Measurements from ENCODE around the gene AKT2.

The AKT2 gene

GRCh38 chr19:40315812-40316470, 30.8 kb upstream of the AKT2 start:
- H2AFZ ChIP-seq (ENCODE audit: insufficient read depth, low read length, poor library complexity), result no peak overlapping the region
- H3K9me3 ChIP-seq (ENCODE audit: insufficient read depth, low read depth, low read length), result no peaks in the 10 kb centered on the region
- WGBS (ENCODE audit: extremely low coverage, insufficient coverage, insufficient read length), result no CpG with 5 or more reads among the region's 5 CpGs
- no peaks in the 10 kb centered on the region for H3K4me1 ChIP-seq (ENCODE audit: control insufficient read depth in 1 of 2, insufficient read depth in 2 of 2, low read length in 2 of 2)
- no peak overlapping the region for H3K18ac ChIP-seq (ENCODE audit: low read length)
- no peak overlapping the region for H2AK5ac ChIP-seq (ENCODE audit: low read length)
- H2BK12ac ChIP-seq (ENCODE audit: low read length), result no peak overlapping the region
- no peak overlapping the region for H3K9ac ChIP-seq (ENCODE audit: low read length)
- no peak for DNase-seq
- H3K36me3 ChIP-seq (ENCODE audit: control insufficient read depth in 1 of 2, insufficient read depth in 2 of 2, low read length in 2 of 2), result peaks cover 21 to 23% of the 10 kb centered on the region in 2 experiments
- H3K79me2 ChIP-seq (ENCODE audit: control insufficient read depth, insufficient read depth, low read length, poor library complexity), result no peaks in the 10 kb centered on the region
- H3K4me2 ChIP-seq (ENCODE audit: low read length), result no peak overlapping the region
- no peak overlapping the region for H4K12ac ChIP-seq (ENCODE audit: low read depth, low read length)
- H2BK120ac ChIP-seq (ENCODE audit: insufficient read depth, low read length, poor library complexity), result no peak overlapping the region
- no peaks in the 10 kb centered on the region for H3K27me3 ChIP-seq (ENCODE audit: insufficient read depth, low read length)
- no peak overlapping the region for H2BK5ac ChIP-seq (ENCODE audit: low read depth, low read length, poor library complexity)
- H3K27ac ChIP-seq (ENCODE audit: low read depth, low read length), result no peak overlapping the region
- no peak overlapping the region for H4K8ac ChIP-seq (ENCODE audit: low read depth, low read length)
- no peaks in the 10 kb centered on the region for H3K79me1 ChIP-seq (ENCODE audit: low read length)
- no peak overlapping the region for H3K4me3 ChIP-seq (ENCODE audit: low read depth, low read length)
- H4K91ac ChIP-seq (ENCODE audit: low read depth, low read length), result no peak overlapping the region
- H3K4ac ChIP-seq (ENCODE audit: low read depth, low read length), result no peak overlapping the region
- no peak overlapping the region for H3K14ac ChIP-seq (ENCODE audit: low read length)
- H3K23ac ChIP-seq (ENCODE audit: low read length), result no peak overlapping the region

DNA sequence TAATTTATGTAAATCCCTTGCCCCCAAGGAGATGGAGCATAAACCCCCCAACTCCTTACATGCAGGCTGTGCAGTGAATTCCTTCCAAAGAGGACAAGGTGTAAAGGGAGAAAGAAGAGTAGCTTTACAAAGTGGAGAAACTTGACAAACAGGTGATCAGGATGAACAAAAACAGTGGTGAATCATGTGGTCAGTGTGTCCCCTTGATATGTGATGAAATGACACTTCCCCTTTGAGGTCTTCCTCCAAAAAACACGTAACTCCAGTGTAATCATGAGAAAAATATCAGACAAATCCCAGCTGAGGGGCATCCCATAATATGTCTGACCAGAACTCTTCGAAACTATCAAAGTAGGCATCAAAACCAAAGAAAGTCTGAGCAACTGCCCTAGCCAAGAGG, 29.5 kb upstream of the AKT2 start:
- no peaks in the 10 kb centered on the region for H3K79me2 ChIP-seq (ENCODE audit: control insufficient read depth, insufficient read depth, low read length, poor library complexity)
- H2BK12ac ChIP-seq (ENCODE audit: low read length), result no peak overlapping the region
- H2BK120ac ChIP-seq (ENCODE audit: insufficient read depth, low read length, poor library complexity), result no peak overlapping the region
- DNase-seq, result no peak
- no peak overlapping the region for H3K23ac ChIP-seq (ENCODE audit: low read length)
- no peak overlapping the region for H3K4ac ChIP-seq (ENCODE audit: low read depth, low read length)
- no peak overlapping the region for H2AFZ ChIP-seq (ENCODE audit: insufficient read depth, low read length, poor library complexity)
- no peak overlapping the region for H3K27ac ChIP-seq (ENCODE audit: low read depth, low read length)
- no peak overlapping the region for H4K91ac ChIP-seq (ENCODE audit: low read depth, low read length)
- no CpG with 5 or more reads among the region's 2 CpGs for WGBS (ENCODE audit: extremely low coverage, insufficient coverage, insufficient read length)
- no peaks in the 10 kb centered on the region for H3K79me1 ChIP-seq (ENCODE audit: low read length)
- no peak overlapping the region for H3K14ac ChIP-seq (ENCODE audit: low read length)
- H4K12ac ChIP-seq (ENCODE audit: low read depth, low read length), result no peak overlapping the region
- H3K27me3 ChIP-seq (ENCODE audit: insufficient read depth, low read length), result no peaks in the 10 kb centered on the region
- H3K18ac ChIP-seq (ENCODE audit: low read length), result no peak overlapping the region
- no peak overlapping the region for H2BK5ac ChIP-seq (ENCODE audit: low read depth, low read length, poor library complexity)
- no peak overlapping the region for H3K4me3 ChIP-seq (ENCODE audit: low read depth, low read length)
- H4K8ac ChIP-seq (ENCODE audit: low read depth, low read length), result no peak overlapping the region
- H2AK5ac ChIP-seq (ENCODE audit: low read length), result no peak overlapping the region
- no peaks in the 10 kb centered on the region for H3K9me3 ChIP-seq (ENCODE audit: insufficient read depth, low read depth, low read length)
- H3K36me3 ChIP-seq (ENCODE audit: control insufficient read depth in 1 of 2, insufficient read depth in 2 of 2, low read length in 2 of 2), result peaks cover 9 to 11% of the 10 kb centered on the region in 2 experiments
- H3K9ac ChIP-seq (ENCODE audit: low read length), result no peak overlapping the region
- H3K4me1 ChIP-seq (ENCODE audit: control insufficient read depth in 1 of 2, insufficient read depth in 2 of 2, low read length in 2 of 2), result no peaks in the 10 kb centered on the region
- H3K4me2 ChIP-seq (ENCODE audit: low read length), result no peak overlapping the region

DNA sequence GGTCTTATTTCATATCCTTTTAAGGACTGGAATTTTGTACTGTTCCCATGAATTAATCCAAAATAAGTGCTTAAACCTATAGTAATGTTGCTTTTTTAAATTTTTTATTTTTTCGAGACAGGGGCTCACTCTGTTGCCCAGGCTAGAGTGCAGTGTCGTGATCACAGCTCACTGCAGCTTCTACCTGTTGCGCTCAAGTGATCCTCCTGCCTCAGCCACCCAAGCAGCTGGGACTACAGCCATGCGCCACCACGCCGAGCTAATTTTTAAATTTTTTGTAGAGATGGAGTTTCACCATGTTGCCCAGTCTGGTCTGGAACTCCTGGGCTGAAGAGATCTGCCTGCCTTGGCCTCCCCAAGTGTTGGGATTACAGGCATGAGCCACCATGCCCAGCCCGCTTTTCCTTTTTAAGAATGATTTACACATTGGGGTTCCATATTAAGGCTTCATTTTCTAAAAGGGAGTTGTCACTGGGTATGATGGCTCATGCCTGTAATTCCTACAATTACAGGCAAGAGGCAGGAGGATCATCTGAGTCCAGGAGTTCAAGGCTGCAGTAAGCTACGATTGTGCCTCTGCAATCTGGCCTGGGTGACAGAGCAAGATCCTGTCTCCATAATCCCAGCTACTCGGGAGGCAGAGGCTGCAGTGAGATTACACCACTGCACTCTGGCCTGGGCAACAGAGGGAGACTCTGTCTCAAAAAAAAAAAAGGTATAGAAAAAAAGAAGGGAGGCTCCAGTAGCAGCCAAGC, 28.3 kb upstream of the AKT2 start:
- no peak overlapping the region for H4K91ac ChIP-seq (ENCODE audit: low read depth, low read length)
- H4K12ac ChIP-seq (ENCODE audit: low read depth, low read length), result no peak overlapping the region
- H3K9ac ChIP-seq (ENCODE audit: low read length), result no peak overlapping the region
- H2BK12ac ChIP-seq (ENCODE audit: low read length), result no peak overlapping the region
- no CpG with 5 or more reads among the region's 9 CpGs for WGBS (ENCODE audit: extremely low coverage, insufficient coverage, insufficient read length)
- H3K27ac ChIP-seq (ENCODE audit: low read depth, low read length), result no peak overlapping the region
- H3K27me3 ChIP-seq (ENCODE audit: insufficient read depth, low read length), result no peaks in the 10 kb centered on the region
- H3K36me3 ChIP-seq (ENCODE audit: control insufficient read depth in 1 of 2, insufficient read depth in 2 of 2, low read length in 2 of 2), result peaks cover 4 to 8% of the 10 kb centered on the region in 2 experiments
- H3K23ac ChIP-seq (ENCODE audit: low read length), result no peak overlapping the region
- no peak overlapping the region for H3K4me3 ChIP-seq (ENCODE audit: low read depth, low read length)
- H3K18ac ChIP-seq (ENCODE audit: low read length), result no peak overlapping the region
- H2BK5ac ChIP-seq (ENCODE audit: low read depth, low read length, poor library complexity), result no peak overlapping the region
- H2BK120ac ChIP-seq (ENCODE audit: insufficient read depth, low read length, poor library complexity), result no peak overlapping the region
- no peak overlapping the region for H3K4me2 ChIP-seq (ENCODE audit: low read length)
- no peaks in the 10 kb centered on the region for H3K4me1 ChIP-seq (ENCODE audit: control insufficient read depth in 1 of 2, insufficient read depth in 2 of 2, low read length in 2 of 2)
- no peak overlapping the region for H2AFZ ChIP-seq (ENCODE audit: insufficient read depth, low read length, poor library complexity)
- H2AK5ac ChIP-seq (ENCODE audit: low read length), result no peak overlapping the region
- H3K14ac ChIP-seq (ENCODE audit: low read length), result no peak overlapping the region
- DNase-seq, result no peak
- H4K8ac ChIP-seq (ENCODE audit: low read depth, low read length), result no peak overlapping the region
- no peak overlapping the region for H3K4ac ChIP-seq (ENCODE audit: low read depth, low read length)
- H3K79me2 ChIP-seq (ENCODE audit: control insufficient read depth, insufficient read depth, low read length, poor library complexity), result no peaks in the 10 kb centered on the region
- H3K79me1 ChIP-seq (ENCODE audit: low read length), result no peaks in the 10 kb centered on the region
- no peaks in the 10 kb centered on the region for H3K9me3 ChIP-seq (ENCODE audit: insufficient read depth, low read depth, low read length)

DNA sequence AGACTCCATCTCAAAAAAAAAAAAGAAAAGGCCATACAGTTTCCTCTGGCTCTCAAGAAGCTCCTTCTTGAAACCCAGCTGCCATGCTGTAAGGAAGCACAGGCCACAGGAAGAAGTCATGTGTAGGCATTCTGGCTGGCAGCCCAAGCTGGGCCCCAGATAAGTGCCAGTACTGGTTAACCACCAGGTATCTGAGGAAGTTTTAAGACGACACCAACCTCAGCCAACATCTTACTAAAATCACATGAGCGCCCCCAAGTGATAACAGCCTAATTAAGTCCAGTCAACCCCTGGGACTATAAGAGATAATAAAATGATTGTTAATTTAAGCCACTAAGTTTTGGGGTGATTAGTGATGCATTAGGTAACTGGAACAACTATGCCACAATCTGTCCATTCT, 27.4 kb upstream of the AKT2 start:
- H3K4me2 ChIP-seq (ENCODE audit: low read length), result no peak overlapping the region
- H3K27me3 ChIP-seq (ENCODE audit: insufficient read depth, low read length), result no peaks in the 10 kb centered on the region
- H2AFZ ChIP-seq (ENCODE audit: insufficient read depth, low read length, poor library complexity), result no peak overlapping the region
- H3K9me3 ChIP-seq (ENCODE audit: insufficient read depth, low read depth, low read length), result no peaks in the 10 kb centered on the region
- no peak overlapping the region for H3K9ac ChIP-seq (ENCODE audit: low read length)
- no peaks in the 10 kb centered on the region for H3K79me1 ChIP-seq (ENCODE audit: low read length)
- no peaks in the 10 kb centered on the region for H3K79me2 ChIP-seq (ENCODE audit: control insufficient read depth, insufficient read depth, low read length, poor library complexity)
- no peak overlapping the region for H4K8ac ChIP-seq (ENCODE audit: low read depth, low read length)
- no peak overlapping the region for H3K14ac ChIP-seq (ENCODE audit: low read length)
- H2AK5ac ChIP-seq (ENCODE audit: low read length), result no peak overlapping the region
- no peak for DNase-seq
- no peak overlapping the region for H3K4ac ChIP-seq (ENCODE audit: low read depth, low read length)
- WGBS (ENCODE audit: extremely low coverage, insufficient coverage, insufficient read length), result no CpG with 5 or more reads among the region's 2 CpGs
- no peaks in the 10 kb centered on the region for H3K4me1 ChIP-seq (ENCODE audit: control insufficient read depth in 1 of 2, insufficient read depth in 2 of 2, low read length in 2 of 2)
- peaks cover 2 to 8% of the 10 kb centered on the region in 2 experiments for H3K36me3 ChIP-seq (ENCODE audit: control insufficient read depth in 1 of 2, insufficient read depth in 2 of 2, low read length in 2 of 2)
- H3K4me3 ChIP-seq (ENCODE audit: low read depth, low read length), result no peak overlapping the region
- H4K91ac ChIP-seq (ENCODE audit: low read depth, low read length), result no peak overlapping the region
- H2BK120ac ChIP-seq (ENCODE audit: insufficient read depth, low read length, poor library complexity), result no peak overlapping the region
- no peak overlapping the region for H2BK12ac ChIP-seq (ENCODE audit: low read length)
- H3K27ac ChIP-seq (ENCODE audit: low read depth, low read length), result no peak overlapping the region
- no peak overlapping the region for H3K23ac ChIP-seq (ENCODE audit: low read length)
- H4K12ac ChIP-seq (ENCODE audit: low read depth, low read length), result no peak overlapping the region
- no peak overlapping the region for H3K18ac ChIP-seq (ENCODE audit: low read length)
- no peak overlapping the region for H2BK5ac ChIP-seq (ENCODE audit: low read depth, low read length, poor library complexity)

All from trophoblast cell (in vitro differentiated cells and primary cell).